ENCODE data around the gene WDR86. TPM values are rescaled to one million over a fixed set of nuclear protein-coding genes. Genes with fewer than 3 reads are reported as not detected.

Gene WDR86
- polyA plus RNA-seq, 1 donor (not counting 4 experiments of a cell fraction or from before 2014, with no cell fraction given): not detected

DNA sequence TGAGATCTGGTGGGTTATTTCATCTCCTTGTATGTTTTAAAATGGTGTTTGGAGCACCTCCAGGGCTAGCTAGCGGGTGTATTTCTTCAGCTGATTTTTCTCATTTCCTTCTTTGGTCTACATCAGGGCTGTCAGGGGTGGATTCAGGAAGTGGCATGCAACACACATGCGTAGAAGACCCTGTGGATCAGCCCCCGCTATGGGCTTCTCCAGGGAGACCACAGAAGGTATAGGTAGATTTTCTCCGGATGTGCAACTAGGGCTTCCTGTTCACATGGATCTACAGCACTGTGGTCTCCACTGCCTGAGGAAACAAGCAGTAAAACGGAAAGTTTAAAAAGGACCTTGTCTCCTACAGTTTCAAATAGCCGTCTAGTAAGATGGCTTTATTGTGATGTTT is 57.9 kb downstream of the WDR86 start:
- no peak overlapping the region for H2AFZ ChIP-seq (ENCODE audit: control insufficient read depth, low read length)
- H3K4me3 ChIP-seq (ENCODE audit: control insufficient read depth in 2 of 3, extremely low read depth in 1 of 3, insufficient read depth in 2 of 3, low read depth in 1 of 3, low read length in 3 of 3): no peak overlapping the region
- no peaks in the 10 kb centered on the region for H3K27me3 ChIP-seq (ENCODE audit: control insufficient read depth, extremely low read depth, insufficient read depth, low read length)
- dilution Hi-C loops (cut with MboI; ENCODE audit: extremely low pct_ligation_motif_present, low sequenced_read_pairs): no loop called here
- H3K9me3 ChIP-seq (ENCODE audit: control insufficient read depth, low read depth, low read length): no peaks in the 10 kb centered on the region
- H3K9me1 ChIP-seq (ENCODE audit: control insufficient read depth, extremely low read depth, insufficient read depth, low read length): no peaks in the 10 kb centered on the region
- peaks cover 3% of the 10 kb centered on the region for H4K20me1 ChIP-seq (ENCODE audit: control insufficient read depth, extremely low read depth, insufficient read depth, low read length)
- FAIRE-seq (no peak), DNase-seq (ENCODE audit: low read depth, low spot score) (no peak)
- H3K27ac ChIP-seq (ENCODE audit: control insufficient read depth, insufficient read depth, low read length): no peak overlapping the region
- TF ChIP-seq EZH2 (IDR thresholded peaks at IDR 0.05; ENCODE audit: low read length): no peak
- TF ChIP-seq, protein P1, sequence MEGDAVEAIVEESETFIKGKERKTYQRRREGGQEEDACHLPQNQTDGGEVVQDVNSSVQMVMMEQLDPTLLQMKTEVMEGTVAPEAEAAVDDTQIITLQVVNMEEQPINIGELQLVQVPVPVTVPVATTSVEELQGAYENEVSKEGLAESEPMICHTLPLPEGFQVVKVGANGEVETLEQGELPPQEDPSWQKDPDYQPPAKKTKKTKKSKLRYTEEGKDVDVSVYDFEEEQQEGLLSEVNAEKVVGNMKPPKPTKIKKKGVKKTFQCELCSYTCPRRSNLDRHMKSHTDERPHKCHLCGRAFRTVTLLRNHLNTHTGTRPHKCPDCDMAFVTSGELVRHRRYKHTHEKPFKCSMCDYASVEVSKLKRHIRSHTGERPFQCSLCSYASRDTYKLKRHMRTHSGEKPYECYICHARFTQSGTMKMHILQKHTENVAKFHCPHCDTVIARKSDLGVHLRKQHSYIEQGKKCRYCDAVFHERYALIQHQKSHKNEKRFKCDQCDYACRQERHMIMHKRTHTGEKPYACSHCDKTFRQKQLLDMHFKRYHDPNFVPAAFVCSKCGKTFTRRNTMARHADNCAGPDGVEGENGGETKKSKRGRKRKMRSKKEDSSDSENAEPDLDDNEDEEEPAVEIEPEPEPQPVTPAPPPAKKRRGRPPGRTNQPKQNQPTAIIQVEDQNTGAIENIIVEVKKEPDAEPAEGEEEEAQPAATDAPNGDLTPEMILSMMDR (optimal IDR thresholded peaks at IDR 0.05 in 1 of 3, IDR thresholded peaks at IDR 0.05 in 1 of 3, conservative IDR thresholded peaks at IDR 0.05 in 1 of 3; ENCODE audit: extremely low read depth in 1 of 3, insufficient read depth in 2 of 3, low read length in 3 of 3): no peak
- H3K36me3 ChIP-seq (ENCODE audit: control insufficient read depth in 2 of 2, extremely low read depth in 1 of 2, insufficient read depth in 2 of 2, low read length in 2 of 2): peaks cover 18 to 23% of the 10 kb centered on the region in 2 experiments
- H3K9ac ChIP-seq (ENCODE audit: control insufficient read depth, extremely low read depth, insufficient read depth, low read length): no peak overlapping the region
- no peaks in the 10 kb centered on the region for H3K4me1 ChIP-seq (ENCODE audit: control insufficient read depth, extremely low read depth, insufficient read depth, low read length)
- H3K4me2 ChIP-seq (ENCODE audit: control insufficient read depth, extremely low read depth, insufficient read depth, low read depth, low read length): no peak overlapping the region
- no peaks in the 10 kb centered on the region for H3K79me2 ChIP-seq (ENCODE audit: control insufficient read depth, insufficient read depth, low read length)

DNA sequence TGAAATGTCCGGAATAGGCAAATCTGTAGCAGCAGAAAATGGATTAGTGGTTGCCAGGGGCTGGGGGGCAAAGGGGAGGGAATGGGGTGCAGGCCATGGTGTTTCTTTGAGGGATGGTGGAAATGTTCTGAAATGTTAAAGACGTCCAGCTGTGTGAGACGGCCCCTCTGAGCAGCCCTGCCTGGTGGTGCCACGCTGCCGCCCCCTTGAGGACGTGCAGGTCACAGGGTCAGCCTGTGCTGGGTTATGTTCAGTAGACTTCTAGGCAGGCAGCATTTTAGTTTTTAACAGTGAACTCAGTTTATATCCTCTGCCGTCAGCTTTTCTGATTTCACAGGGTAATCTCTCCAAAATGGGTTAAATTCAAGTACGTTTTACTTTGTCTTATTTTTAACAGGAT is 58.8 kb downstream of the WDR86 start:
- no peaks in the 10 kb centered on the region for H3K9me1 ChIP-seq (ENCODE audit: control insufficient read depth, extremely low read depth, insufficient read depth, low read length)
- no peaks in the 10 kb centered on the region for H3K9me3 ChIP-seq (ENCODE audit: control insufficient read depth, low read depth, low read length)
- DNase-seq (ENCODE audit: low read depth, low spot score) (no peak), FAIRE-seq (no peak)
- H3K9ac ChIP-seq (ENCODE audit: control insufficient read depth, extremely low read depth, insufficient read depth, low read length): no peak overlapping the region
- TF ChIP-seq EZH2 (IDR thresholded peaks at IDR 0.05; ENCODE audit: low read length): no peak
- TF ChIP-seq, protein P1 (optimal IDR thresholded peaks at IDR 0.05 in 1 of 3, IDR thresholded peaks at IDR 0.05 in 1 of 3, conservative IDR thresholded peaks at IDR 0.05 in 1 of 3; ENCODE audit: extremely low read depth in 1 of 3, insufficient read depth in 2 of 3, low read length in 3 of 3): peak in 1 of 3 experiments; percentile 54
- dilution Hi-C loops (cut with MboI; ENCODE audit: extremely low pct_ligation_motif_present, low sequenced_read_pairs): no loop called here
- H2AFZ ChIP-seq (ENCODE audit: control insufficient read depth, low read length): no peak overlapping the region
- H3K4me1 ChIP-seq (ENCODE audit: control insufficient read depth, extremely low read depth, insufficient read depth, low read length): no peaks in the 10 kb centered on the region
- H3K4me2 ChIP-seq (ENCODE audit: control insufficient read depth, extremely low read depth, insufficient read depth, low read depth, low read length): no peak overlapping the region
- H3K27ac ChIP-seq (ENCODE audit: control insufficient read depth, insufficient read depth, low read length): no peak overlapping the region
- peaks cover 3% of the 10 kb centered on the region for H4K20me1 ChIP-seq (ENCODE audit: control insufficient read depth, extremely low read depth, insufficient read depth, low read length)
- no peaks in the 10 kb centered on the region for H3K27me3 ChIP-seq (ENCODE audit: control insufficient read depth, extremely low read depth, insufficient read depth, low read length)
- H3K4me3 ChIP-seq (ENCODE audit: control insufficient read depth in 2 of 3, extremely low read depth in 1 of 3, insufficient read depth in 2 of 3, low read depth in 1 of 3, low read length in 3 of 3): no peak overlapping the region
- no peaks in the 10 kb centered on the region for H3K79me2 ChIP-seq (ENCODE audit: control insufficient read depth, insufficient read depth, low read length)
- peaks cover 18 to 20% of the 10 kb centered on the region in 2 experiments for H3K36me3 ChIP-seq (ENCODE audit: control insufficient read depth in 2 of 2, extremely low read depth in 1 of 2, insufficient read depth in 2 of 2, low read length in 2 of 2)
